GM19328 (cell line): ENCODE results near the gene USP40.

Source experiments
- ATAC-seq: cut with Tn5 transposase; IDR thresholded peaks from one replicate; pipeline ENCODE4 v1.9.1; 2021; ENCODE audit warnings: mild to moderate bottlenecking, moderate library complexity; ENCODE audit not compliant: unreplicated experiment

USP40 gene

DNA sequence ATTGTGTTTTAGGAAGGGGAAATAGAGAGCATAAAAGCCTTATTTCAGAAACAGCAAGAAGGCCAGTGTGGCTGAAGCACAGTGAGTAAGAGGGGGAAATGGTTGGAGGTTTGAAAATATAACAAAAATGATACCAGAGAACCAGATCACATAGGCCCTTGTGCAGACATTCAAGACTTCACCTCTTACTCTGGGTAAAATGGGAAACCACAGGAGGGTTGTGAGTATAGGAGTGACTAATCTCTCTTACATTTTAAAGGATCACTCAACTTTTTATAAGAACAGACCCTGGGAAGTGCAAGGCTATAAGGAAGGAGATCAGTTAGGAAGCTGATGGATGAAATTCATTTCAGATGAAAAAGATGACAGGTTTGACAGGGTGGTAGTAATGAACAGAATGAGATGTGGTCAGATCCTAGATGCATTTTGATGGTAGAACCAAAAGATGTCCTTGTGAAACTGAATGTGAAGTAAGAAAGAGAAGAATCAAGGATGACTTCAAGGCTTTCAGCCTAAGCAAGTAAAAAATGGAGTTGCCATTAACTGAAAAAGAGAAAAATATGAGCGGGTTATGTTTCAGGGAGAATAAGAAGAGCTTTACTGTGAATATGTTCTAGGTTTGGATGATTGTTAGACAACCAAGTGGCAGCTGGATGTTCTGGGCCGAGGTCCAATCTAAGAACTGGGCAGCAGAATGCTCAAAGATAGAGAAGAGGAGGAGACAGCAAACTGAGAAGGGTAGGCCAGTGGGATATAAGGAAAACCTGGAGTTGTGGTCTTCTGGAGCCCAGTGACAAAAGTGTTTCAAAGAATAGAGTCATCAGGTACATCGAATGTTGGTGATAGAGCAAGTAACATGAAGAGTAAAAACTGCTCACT lies 65.1 kb downstream of the USP40 start:
- no peak for ATAC-seq

DNA sequence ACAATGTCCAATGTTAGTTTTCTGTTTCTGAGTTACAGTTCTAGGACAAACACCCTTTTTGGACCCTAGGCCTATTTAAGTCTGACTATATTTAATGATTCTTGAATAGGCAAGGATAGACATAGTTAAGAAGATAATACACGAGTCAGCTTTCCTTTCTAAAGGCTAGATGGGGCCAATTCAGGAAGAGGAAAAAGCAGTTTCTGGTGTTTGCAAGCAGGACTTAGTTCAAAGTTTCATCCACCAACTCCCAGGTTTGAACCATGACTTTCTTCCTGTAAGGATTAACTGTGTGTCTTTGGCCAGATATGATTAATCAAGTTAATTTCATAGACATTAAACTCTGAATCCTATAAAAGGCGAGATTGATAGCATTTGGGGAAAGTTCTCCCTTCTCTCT lies 66.7 kb downstream of the USP40 start:
- ATAC-seq = no peak

GRCh38 chr2:233498126-233498525 lies 68.5 kb downstream of the USP40 start:
- no peak for ATAC-seq

GRCh38 chr2:233497692-233498091 lies 68.9 kb downstream of the USP40 start:
- ATAC-seq = no peak

- ATAC-seq = no peak
Observed at GRCh38 chr2:233495503-233496496, 70.8 kb downstream of the USP40 start.

GRCh38 chr2:233492751-233493150 lies 73.8 kb downstream of the USP40 start:
- ATAC-seq = no peak

DNA sequence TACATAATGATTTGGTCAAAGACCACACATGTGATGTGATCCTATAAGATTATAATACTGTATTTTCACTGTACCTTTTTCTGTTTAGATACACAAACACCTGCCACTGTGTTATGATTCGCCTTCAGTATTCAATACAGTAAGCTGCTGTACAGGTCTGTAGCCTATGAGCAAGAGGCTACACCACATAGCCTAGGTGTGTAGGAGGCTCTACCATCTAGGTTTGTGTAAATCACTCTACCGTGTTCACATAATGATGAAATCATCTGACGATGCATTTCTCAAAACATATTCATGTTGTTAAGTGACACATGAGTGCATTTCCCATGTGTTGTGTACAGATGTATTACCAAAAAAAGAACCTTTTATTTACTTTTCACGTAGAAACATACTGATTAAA lies 74.5 kb downstream of the USP40 start:
- ATAC-seq = no peak

DNA sequence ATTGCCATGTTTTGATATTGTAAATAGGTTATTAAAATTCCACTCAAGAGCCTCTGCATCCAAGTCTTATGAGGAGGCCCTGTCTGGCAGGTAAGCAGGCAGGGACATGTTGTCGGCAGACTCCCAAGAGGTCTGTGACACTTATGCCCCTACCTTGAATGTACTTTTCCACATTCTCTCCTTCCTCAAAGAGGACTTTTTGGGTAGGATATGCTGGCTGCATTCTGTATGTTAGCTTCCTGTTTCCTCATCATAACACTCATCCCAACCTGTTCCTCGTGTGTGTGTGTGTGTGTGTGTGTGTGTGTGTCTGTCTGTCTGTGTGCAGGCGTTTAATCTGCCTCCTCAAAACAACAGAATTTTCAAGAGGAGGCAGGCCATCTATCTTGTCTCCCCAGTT lies 75.3 kb downstream of the USP40 start:
- no peak for ATAC-seq

DNA sequence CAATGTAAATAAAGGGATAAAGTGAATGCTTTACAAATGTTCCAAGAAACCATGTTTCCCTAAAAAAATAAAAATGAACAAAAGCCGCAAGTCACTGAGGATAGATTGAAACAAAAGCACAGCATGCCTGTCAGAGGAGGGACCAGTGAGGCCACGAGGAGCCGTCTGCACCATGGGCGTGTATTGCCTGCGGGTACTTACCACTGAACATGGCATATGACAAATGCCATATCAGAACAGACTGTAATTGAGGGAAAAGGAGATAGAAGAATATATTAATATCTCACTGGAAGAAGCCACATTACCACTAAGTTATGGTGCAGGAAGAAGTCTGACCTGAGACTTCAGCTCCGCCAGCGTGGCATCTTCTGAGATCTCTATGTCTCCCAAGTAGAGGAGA lies 75.8 kb downstream of the USP40 start:
- ATAC-seq = no peak

DNA sequence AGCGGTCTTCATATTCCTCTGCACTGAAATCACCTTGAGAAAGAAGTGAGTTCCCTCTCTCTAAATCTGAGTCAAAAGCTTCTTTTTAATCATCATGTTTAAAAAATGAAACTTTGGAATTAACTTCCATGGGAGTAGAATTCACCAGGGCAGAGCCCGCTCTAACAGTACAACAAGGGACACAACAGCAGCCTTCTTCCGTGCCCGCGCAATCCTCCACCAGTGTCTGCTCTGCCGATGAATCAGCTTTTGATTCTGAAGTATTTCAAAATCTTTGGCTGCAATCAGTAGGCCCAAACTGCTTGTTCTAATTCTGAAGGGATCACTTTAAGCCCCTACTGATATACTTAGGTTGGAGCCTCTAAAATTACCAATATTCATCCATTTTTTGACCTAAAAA lies 76.9 kb downstream of the USP40 start:
- ATAC-seq = no peak

- no peak for ATAC-seq
Observed at GRCh38 chr2:233489143-233489542, 77.4 kb downstream of the USP40 start.

DNA sequence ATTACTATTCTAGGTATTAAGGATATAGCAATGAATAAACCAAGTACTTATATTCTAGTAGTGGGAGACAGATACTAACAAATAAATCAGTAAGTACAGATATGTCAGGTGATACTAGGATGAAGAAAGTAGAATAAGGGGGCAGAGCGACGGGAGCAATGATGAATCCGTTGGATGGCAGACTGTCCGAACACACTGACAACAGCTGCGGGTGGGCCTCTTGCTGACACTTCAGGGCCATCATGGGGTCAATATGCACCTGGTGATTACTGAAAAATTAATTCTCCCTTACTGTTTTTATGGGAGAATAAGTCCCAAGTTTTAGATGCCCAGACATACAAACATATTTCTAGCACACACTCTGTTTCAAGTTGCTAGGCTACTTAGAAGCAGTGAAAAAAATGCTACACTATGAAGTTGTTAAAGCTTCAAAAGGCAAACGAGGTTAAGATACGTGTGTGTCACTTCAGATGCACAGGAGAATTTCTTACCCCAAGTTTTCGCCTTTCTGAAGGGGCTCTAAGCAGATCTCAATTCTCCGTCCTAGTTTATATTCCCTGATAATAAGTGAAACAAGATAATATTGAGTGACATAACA lies 78.7 kb downstream of the USP40 start:
- ATAC-seq = no peak

DNA sequence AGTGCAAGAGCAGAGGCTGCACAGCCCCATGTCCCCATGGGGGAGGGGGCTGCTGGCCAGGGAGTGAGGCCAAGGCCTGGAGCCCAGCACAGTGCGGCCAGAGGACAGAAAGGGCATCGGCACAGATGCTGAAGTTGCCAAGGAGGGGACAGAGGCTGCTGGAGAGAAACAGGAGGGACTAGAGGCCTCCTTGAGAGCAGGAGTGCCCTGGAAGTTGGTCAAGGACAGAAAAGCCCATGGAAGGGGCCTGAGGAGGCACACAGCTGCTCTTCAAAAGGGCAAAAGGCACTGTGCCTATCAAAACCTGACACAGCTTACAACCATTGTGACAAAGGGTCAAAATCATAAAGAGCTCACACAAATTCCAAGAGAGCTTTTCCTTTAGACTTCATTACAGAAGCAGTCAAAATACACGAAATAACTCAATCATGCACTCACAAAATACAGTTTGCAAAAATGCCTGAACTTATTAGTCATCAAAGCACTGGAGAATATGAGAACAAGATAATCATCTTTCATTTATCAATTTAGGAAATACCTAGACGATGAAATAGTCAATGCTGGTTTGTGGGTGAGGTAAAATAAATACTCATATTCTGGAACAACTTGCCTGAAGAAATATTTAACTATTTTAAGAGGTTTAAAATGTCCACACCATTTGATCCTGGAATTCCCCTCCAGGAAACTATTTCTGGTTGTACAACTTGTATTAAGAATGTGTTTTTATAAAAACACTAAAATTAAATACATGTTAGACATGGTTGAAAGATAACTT lies 79.6 kb downstream of the USP40 start:
- ATAC-seq = no peak

DNA sequence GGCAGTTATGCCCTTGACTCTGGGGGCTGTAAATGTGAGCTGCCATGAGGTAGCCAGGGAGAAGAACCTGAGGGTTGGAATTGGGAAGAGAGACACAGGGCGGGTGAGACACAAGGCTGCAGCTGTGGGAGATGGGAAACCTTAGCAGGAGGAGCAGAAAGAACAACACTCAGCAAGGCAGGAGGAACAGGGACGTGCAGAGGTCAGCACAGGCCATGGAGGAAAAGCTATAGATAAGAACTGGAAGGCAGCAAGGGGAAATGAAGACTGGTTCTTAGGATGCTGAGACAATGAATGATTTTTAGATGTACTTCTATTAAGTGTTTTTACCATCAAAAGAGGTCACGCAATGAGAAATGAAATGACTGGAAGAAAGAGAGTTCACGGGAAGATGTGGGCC lies 80.2 kb downstream of the USP40 start:
- no peak for ATAC-seq

GRCh38 chr2:233485726-233486125 lies 80.9 kb downstream of the USP40 start:
- ATAC-seq = no peak

DNA sequence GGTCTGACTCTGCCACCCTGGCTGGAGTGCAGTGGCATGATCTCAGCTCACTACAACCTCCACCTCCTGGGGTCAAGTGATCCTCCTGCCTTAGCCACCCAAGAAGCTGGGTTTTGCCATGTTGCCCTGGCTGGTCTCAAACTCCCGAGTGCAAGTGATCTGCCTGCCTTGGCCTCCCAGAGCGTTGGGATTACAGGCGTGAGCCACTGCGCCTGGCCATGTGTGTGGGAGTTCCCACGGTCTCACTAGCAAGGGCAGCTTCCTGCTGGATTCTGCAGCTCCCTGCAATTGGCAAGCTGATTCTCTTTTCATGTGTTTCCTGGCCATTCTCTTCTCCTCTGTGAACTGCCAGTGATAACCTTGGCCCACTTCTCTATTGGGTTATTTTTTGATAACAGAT lies 84.0 kb downstream of the USP40 start:
- ATAC-seq = no peak

- no peak for ATAC-seq
Observed at GRCh38 chr2:233481368-233482142, 85.0 kb downstream of the USP40 start.

GRCh38 chr2:233480490-233481202 lies 85.9 kb downstream of the USP40 start:
- ATAC-seq = no peak
